ENCODE data around the gene ZFAND3. TPM values are rescaled to one million over a fixed set of nuclear protein-coding genes. Genes with fewer than 3 reads are reported as not detected.

Gene ZFAND3
- total RNA-seq, 1 experiment from 2014 or later, result 47.2 TPM

DNA sequence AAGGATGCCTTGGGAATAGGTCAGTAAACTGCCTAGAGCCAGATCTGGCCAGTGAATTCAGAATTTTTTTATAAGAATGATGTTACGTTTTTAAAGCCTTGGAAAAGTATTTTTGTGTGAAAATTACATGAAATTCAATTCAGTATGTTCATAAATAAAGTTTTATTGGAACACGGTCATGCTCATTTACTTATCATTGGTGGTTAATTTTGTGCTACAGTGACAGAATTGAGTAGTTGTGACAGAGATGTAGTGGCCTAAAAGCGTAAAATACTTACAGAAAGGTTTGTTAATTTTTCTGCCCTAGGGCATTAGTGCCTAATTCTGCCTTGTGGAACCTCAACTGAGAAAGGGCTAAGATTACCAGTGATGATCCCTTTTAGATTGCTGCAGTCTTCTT lies 28.2 kb downstream of the ZFAND3 start:
- RAD21 ChIA-PET (ENCODE audit: low non-redundant PET in 1 of 2, low total read pairs in 2 of 2, uncharacterized antibody in 2 of 2, unreplicated experiment in 2 of 2), result no interaction called here
- ATAC-seq, result no peak

DNA sequence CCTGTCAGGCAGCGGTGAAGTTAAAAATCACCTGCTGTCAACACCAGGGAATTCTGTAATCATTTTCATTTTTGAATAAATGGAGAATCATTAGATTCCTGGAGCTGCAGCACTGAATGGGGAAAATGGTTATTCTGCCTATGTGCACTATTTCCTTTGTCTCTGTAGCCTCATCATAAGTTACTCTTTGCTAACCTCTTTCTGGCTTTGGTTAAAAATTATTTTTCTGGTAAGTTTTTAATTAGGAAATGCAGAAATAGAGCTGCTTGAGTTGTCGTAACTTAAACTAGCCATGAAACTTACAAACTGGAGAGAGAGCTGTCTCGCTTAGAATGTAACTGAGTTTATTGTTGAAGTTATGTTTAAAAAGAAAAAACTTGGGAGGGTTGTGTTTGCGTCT lies 28.8 kb downstream of the ZFAND3 start:
- H3K27me3 ChIP-seq (ENCODE audit: insufficient read depth, low read length), result no peaks in the 10 kb centered on the region
- no peak overlapping the region for H3K9ac ChIP-seq (ENCODE audit: low read length)
- ChIA-PET CTCF (no interaction called here), RAD21 (ENCODE audit: low non-redundant PET in 1 of 2, low total read pairs in 2 of 2, uncharacterized antibody in 2 of 2, unreplicated experiment in 2 of 2) (no interaction called here), POLR2A (no interaction called here)
- H3K9me3 ChIP-seq (ENCODE audit: control insufficient read depth in 1 of 2, insufficient read depth in 1 of 2, low read depth in 1 of 2, low read length in 2 of 2), result no peaks in the 10 kb centered on the region
- peaks cover 0 to 15% of the 10 kb centered on the region in 2 experiments; a peak in 1 of 4 replicates for H3K4me1 ChIP-seq (ENCODE audit: control insufficient read depth in 1 of 2, insufficient read depth in 2 of 2, low read length in 2 of 2)
- no peaks in the 10 kb centered on the region for H3K36me3 ChIP-seq (ENCODE audit: control insufficient read depth in 1 of 2, insufficient read depth in 2 of 2, low read length in 2 of 2)
- no peak for ATAC-seq
- no peak overlapping the region for H3K4me2 ChIP-seq (ENCODE audit: low read length)
- no TSS peak for BruUV-seq (replicated peaks)
- H2AFZ ChIP-seq (ENCODE audit: low read depth, low read length, poor library complexity, severe bottlenecking), result no peak overlapping the region
- no peak overlapping the region for H3K4me3 ChIP-seq (replicated peaks in 1 of 2; ENCODE audit: low read depth in 1 of 2, low read length in 2 of 2)
- H4K20me1 ChIP-seq (ENCODE audit: insufficient read depth), result peaks cover 28% of the 10 kb centered on the region; the same call in 1 of the 2 replicates
- no peaks in the 10 kb centered on the region for H3K9me2 ChIP-seq (ENCODE audit: insufficient read depth)
- intact Hi-C loops (cut with micrococcal nuclease), result no loop called here
- H3K27ac ChIP-seq (ENCODE audit: low read depth, low read length), result no peak overlapping the region
- peaks cover 91% of the 10 kb centered on the region for H3K79me2 ChIP-seq (ENCODE audit: insufficient read depth, low read length)
- no peak for DNase-seq (ENCODE audit: low read depth, low spot score)
- no peak for TF ChIP-seq EGR1 (IDR thresholded peaks at IDR 0.05; ENCODE audit: low read depth)
- no peak for TF ChIP-seq ZFX (IDR thresholded peaks at IDR 0.05)
- TF ChIP-seq, protein P1, sequence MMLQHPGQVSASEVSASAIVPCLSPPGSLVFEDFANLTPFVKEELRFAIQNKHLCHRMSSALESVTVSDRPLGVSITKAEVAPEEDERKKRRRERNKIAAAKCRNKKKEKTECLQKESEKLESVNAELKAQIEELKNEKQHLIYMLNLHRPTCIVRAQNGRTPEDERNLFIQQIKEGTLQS (IDR thresholded peaks at IDR 0.05), result no peak
- TF ChIP-seq SRF (IDR thresholded peaks at IDR 0.05; ENCODE audit: low read depth), result no peak
- TF ChIP-seq, protein P2, sequence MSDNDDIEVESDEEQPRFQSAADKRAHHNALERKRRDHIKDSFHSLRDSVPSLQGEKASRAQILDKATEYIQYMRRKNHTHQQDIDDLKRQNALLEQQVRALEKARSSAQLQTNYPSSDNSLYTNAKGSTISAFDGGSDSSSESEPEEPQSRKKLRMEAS (IDR thresholded peaks at IDR 0.05), result no peak
- TF ChIP-seq EZH2 (IDR thresholded peaks at IDR 0.05), result no peak
- TF ChIP-seq ZNF274 (IDR thresholded peaks at IDR 0.05; ENCODE audit: low read depth, low read length), result no peak
- TF ChIP-seq CEBPB (IDR thresholded peaks at IDR 0.05; ENCODE audit: low read depth), result no peak
- no peak for TF ChIP-seq SIN3A (IDR thresholded peaks at IDR 0.05; ENCODE audit: low read depth)
- TF ChIP-seq YY1 (IDR thresholded peaks at IDR 0.05; ENCODE audit: extremely low read depth, insufficient replicate concordance, low read depth, low read length), result no peak
- no peak for TF ChIP-seq CBX3 (IDR thresholded peaks at IDR 0.05; ENCODE audit: low read depth)
- no peak for TF ChIP-seq ELF1 (IDR thresholded peaks at IDR 0.05; ENCODE audit: borderline replicate concordance, low read depth)
- no peak for TF ChIP-seq RAD21 (IDR thresholded peaks at IDR 0.05; ENCODE audit: low read depth)
- TF ChIP-seq, protein P3, sequence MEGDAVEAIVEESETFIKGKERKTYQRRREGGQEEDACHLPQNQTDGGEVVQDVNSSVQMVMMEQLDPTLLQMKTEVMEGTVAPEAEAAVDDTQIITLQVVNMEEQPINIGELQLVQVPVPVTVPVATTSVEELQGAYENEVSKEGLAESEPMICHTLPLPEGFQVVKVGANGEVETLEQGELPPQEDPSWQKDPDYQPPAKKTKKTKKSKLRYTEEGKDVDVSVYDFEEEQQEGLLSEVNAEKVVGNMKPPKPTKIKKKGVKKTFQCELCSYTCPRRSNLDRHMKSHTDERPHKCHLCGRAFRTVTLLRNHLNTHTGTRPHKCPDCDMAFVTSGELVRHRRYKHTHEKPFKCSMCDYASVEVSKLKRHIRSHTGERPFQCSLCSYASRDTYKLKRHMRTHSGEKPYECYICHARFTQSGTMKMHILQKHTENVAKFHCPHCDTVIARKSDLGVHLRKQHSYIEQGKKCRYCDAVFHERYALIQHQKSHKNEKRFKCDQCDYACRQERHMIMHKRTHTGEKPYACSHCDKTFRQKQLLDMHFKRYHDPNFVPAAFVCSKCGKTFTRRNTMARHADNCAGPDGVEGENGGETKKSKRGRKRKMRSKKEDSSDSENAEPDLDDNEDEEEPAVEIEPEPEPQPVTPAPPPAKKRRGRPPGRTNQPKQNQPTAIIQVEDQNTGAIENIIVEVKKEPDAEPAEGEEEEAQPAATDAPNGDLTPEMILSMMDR (IDR thresholded peaks at IDR 0.05 in 2 of 3, conservative IDR thresholded peaks at IDR 0.05 in 1 of 3; ENCODE audit: borderline replicate concordance in 1 of 3, insufficient read depth in 1 of 3, low read depth in 2 of 3, low read length in 2 of 3), result no peak
- no peak for TF ChIP-seq JUND (IDR thresholded peaks at IDR 0.05)
- TF ChIP-seq FOSL1 (IDR thresholded peaks at IDR 0.05; ENCODE audit: low read depth), result no peak

More for the DNA sequence above, 28.2 kb downstream of the ZFAND3 start:
- CTCF ChIA-PET, result no interaction called here
- Histone ChIP-seq H3K4me1 (ENCODE audit: control insufficient read depth in 1 of 2, insufficient read depth in 2 of 2, low read length in 2 of 2) (peaks cover 0 to 15% of the 10 kb centered on the region in 2 experiments; a peak in 1 of 4 replicates), H3K9me3 (ENCODE audit: control insufficient read depth in 1 of 2, insufficient read depth in 1 of 2, low read depth in 1 of 2, low read length in 2 of 2) (no peaks in the 10 kb centered on the region), H3K79me2 (ENCODE audit: insufficient read depth, low read length) (peaks cover 89% of the 10 kb centered on the region), H3K36me3 (ENCODE audit: control insufficient read depth in 1 of 2, insufficient read depth in 2 of 2, low read length in 2 of 2) (no peaks in the 10 kb centered on the region), H4K20me1 (ENCODE audit: insufficient read depth) (peaks cover 25% of the 10 kb centered on the region; the same call in 1 of the 2 replicates), H3K4me3 (replicated peaks in 1 of 2; ENCODE audit: low read depth in 1 of 2, low read length in 2 of 2) (no peak overlapping the region), H3K9ac (ENCODE audit: low read length) (no peak overlapping the region), H3K27ac (ENCODE audit: low read depth, low read length) (no peak overlapping the region), H2AFZ (ENCODE audit: low read depth, low read length, poor library complexity, severe bottlenecking) (no peak overlapping the region), H3K27me3 (ENCODE audit: insufficient read depth, low read length) (no peaks in the 10 kb centered on the region), H3K4me2 (ENCODE audit: low read length) (no peak overlapping the region), H3K9me2 (ENCODE audit: insufficient read depth) (no peaks in the 10 kb centered on the region)
- POLR2A ChIA-PET, result no interaction called here
- no peak for DNase-seq (ENCODE audit: low read depth, low spot score)
- BruUV-seq (replicated peaks), result no TSS peak
- intact Hi-C loops (cut with micrococcal nuclease), result no loop called here
- no peak for TF ChIP-seq EZH2phosphoT487 (IDR thresholded peaks at IDR 0.05; ENCODE audit: borderline replicate concordance)
- TF ChIP-seq, protein P2 (IDR thresholded peaks at IDR 0.05), result no peak
- TF ChIP-seq SIN3A (IDR thresholded peaks at IDR 0.05; ENCODE audit: low read depth), result no peak
- no peak for TF ChIP-seq CBX3 (IDR thresholded peaks at IDR 0.05; ENCODE audit: low read depth)
- TF ChIP-seq JUND (IDR thresholded peaks at IDR 0.05), result no peak
- TF ChIP-seq FOSL1 (IDR thresholded peaks at IDR 0.05; ENCODE audit: low read depth), result no peak
- no peak for TF ChIP-seq RAD21 (IDR thresholded peaks at IDR 0.05; ENCODE audit: low read depth)
- no peak for TF ChIP-seq POLR2AphosphoS5 (IDR thresholded peaks at IDR 0.05; ENCODE audit: low read depth, low read length)
- no peak for TF ChIP-seq SP1 (IDR thresholded peaks at IDR 0.05; ENCODE audit: low read depth)
- no peak for TF ChIP-seq POLR2A (IDR thresholded peaks at IDR 0.05; ENCODE audit: borderline replicate concordance, extremely low read depth, insufficient read depth, insufficient read length)
- no peak for TF ChIP-seq YY1 (IDR thresholded peaks at IDR 0.05; ENCODE audit: extremely low read depth, insufficient replicate concordance, low read depth, low read length)
